Measurements from ENCODE around the gene PXMP4.

PXMP4 gene

DNA sequence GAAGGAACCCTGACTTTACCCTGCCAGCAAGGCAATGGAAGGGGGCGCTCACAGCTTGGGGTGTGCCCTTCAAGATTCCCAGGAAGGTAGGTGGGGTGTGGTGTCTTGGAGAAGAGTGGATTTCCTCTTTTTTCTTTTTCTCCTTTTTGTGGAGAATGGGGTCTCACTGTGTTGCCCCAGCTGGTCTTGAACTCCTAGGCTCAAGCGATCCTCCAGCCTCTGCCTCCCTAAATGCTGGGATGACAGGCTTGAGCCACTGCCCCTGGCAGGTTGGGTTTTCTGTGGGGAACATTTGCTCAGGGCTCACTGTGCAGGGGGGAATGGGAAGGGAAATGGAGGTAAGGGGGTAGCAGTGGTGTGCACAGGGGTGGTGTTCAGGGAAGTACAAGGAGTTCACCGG, 7.7 kb upstream of the PXMP4 start:
- no peak for TF ChIP-seq CTCF (IDR thresholded peaks at IDR 0.05; ENCODE audit: low read depth, low read length, missing control alignments)
- H3K4me3 ChIP-seq (ENCODE audit: low read depth, low read length), result no peak overlapping the region
- DNase-seq (ENCODE audit: low read depth), result no peak
- in situ Hi-C loops (cut with HindIII; ENCODE audit: low sequenced_read_pairs), result no loop called here

DNA sequence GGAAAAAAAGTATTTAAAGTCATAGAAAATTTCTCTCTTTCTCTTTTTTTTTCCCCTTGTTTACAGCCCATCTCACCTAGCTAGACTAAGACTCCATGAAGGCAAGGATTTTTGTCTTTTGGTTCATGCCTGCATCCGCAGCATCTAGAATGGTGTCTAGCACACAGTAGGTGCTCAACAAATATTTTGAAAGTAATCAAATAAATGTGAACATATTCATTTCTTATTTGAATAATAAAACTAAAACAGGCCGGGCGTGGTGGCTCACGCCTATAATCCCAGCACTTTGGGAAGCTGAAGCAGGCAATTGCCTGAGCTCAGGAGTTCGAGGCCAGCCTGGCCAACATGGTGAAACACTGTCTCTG, 7.0 kb upstream of the PXMP4 start:
- DNase-seq (ENCODE audit: low read depth), result no peak
- in situ Hi-C loops (cut with HindIII; ENCODE audit: low sequenced_read_pairs), result no loop called here
- H3K4me3 ChIP-seq (ENCODE audit: low read depth, low read length), result no peak overlapping the region
- no peak for TF ChIP-seq CTCF (IDR thresholded peaks at IDR 0.05; ENCODE audit: low read depth, low read length, missing control alignments)

DNA sequence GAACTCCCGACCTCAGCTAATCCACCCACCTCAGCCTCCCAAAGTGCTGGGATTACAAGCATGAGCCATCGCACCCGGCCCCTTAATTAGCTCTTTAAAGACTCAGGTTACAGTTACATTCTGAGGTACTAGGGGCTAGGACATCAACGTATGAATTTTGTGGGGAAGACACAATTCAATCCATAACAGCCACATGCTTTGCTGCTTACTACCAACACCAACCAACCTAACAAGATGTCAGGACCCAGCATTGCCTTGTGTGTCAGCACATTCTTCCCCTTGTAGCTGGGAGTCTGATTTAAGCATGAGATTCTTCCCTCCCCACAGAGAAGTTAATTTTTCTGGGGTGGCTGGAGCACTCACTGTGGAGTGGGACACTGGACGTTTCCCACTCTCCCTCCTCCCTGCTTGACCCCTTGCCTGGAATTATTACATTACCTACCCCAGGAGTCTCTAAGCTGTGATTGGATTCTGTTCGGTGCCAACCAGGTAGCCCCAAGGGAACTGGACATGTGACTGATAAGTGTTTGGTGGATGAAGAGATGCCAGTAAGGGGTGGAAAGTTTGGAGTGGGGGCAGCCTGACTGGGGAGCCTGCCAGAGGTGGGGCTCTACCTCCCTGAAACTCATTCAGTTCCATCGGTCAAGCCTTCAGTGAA, 5.6 kb upstream of the PXMP4 start:
- DNase-seq (ENCODE audit: low read depth), result no peak
- TF ChIP-seq CTCF (IDR thresholded peaks at IDR 0.05; ENCODE audit: low read depth, low read length, missing control alignments), result no peak
- in situ Hi-C loops (cut with HindIII; ENCODE audit: low sequenced_read_pairs), result no loop called here
- no peak overlapping the region for H3K4me3 ChIP-seq (ENCODE audit: low read depth, low read length)

DNA sequence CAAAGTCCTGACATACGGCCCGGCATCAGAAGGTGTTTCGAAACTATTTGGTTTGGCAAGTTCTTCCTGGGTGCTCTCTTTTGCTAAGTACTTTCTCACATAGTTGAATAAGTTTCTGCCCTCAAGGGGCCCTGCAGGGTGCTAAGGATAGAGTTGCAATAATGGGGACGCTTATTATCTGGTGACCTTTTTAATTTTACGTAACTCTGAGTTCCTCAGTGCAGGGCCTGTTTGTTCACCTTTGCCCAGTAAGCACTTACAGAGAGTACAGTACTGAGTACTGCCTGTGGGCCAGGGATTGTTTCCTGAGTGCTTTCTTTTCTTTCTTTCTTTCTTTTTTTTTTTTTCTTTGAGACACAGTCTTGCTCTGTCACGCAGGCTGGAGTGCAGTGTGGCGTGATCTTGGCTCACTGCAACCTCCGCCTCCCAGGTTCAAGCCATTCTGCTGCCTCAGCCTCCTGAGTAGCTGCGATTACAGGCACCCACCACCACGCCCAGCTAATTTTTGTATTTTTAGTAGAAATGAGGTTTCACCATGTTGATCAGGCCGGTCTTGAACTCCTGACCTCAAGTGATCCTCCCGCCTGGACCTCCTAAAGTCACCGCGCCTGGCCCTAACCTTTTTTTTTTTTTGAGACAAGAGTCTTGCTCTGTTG, 4.5 kb upstream of the PXMP4 start:
- no peak overlapping the region for H3K4me3 ChIP-seq (ENCODE audit: low read depth, low read length)
- no peak for DNase-seq (ENCODE audit: low read depth)
- no peak for TF ChIP-seq CTCF (IDR thresholded peaks at IDR 0.05; ENCODE audit: low read depth, low read length, missing control alignments)
- in situ Hi-C loops (cut with HindIII; ENCODE audit: low sequenced_read_pairs), result no loop called here

GRCh38 chr20:33721391-33722140, 1.5 kb upstream of the PXMP4 start:
- in situ Hi-C loops (cut with HindIII; ENCODE audit: low sequenced_read_pairs), result no loop called here
- no peak for DNase-seq (ENCODE audit: low read depth)
- no peak overlapping the region for H3K4me3 ChIP-seq (ENCODE audit: low read depth, low read length)
- no peak for TF ChIP-seq CTCF (IDR thresholded peaks at IDR 0.05; ENCODE audit: low read depth, low read length, missing control alignments)

GRCh38 chr20:33719277-33719988, 677 bp downstream of the PXMP4 start:
- DNase-seq (ENCODE audit: low read depth), result no peak
- in situ Hi-C loops (cut with HindIII; ENCODE audit: low sequenced_read_pairs), result no loop called here
- peak overlapping the region; percentile 81 for H3K4me3 ChIP-seq (ENCODE audit: low read depth, low read length)

More at GRCh38 chr20:33719277-33719988, 677 bp downstream of the PXMP4 start:
- no peak for TF ChIP-seq CTCF (IDR thresholded peaks at IDR 0.05; ENCODE audit: low read depth, low read length, missing control alignments)

Data from astrocyte of the cerebellum (primary cell).